ENCODE data around the gene TRAPPC11. TPM values are rescaled to one million over a fixed set of nuclear protein-coding genes. Genes with fewer than 3 reads are reported as not detected.

TRAPPC11 gene
- total RNA-seq, 1 experiment from 2014 or later: 15.6 TPM

DNA sequence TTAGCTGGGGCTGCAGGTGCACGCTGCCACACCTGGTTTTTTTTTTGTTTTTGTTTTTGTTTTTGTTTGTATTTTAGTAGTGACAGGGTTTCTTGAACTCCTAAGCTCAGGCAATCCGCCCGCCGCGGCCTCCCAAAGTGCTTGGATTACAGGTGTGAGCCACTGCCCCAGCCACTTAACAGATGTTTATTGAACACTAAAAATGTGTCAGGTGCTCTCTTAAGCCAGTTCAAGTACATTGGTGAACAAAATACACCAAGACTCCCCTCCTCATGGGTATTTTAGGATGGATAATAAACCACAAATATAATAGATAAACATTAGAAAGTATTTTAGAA lies 69.9 kb downstream of the TRAPPC11 start:
- no TSS peak for BruUV-seq (replicated peaks)
- Histone ChIP-seq H2AFZ (ENCODE audit: low read depth, low read length, poor library complexity, severe bottlenecking) (no peak overlapping the region), H3K9me2 (ENCODE audit: insufficient read depth) (no peaks in the 10 kb centered on the region), H4K20me1 (ENCODE audit: insufficient read depth) (no peaks in the 10 kb centered on the region), H3K9ac (ENCODE audit: low read length) (no peak overlapping the region), H3K4me1 (ENCODE audit: control insufficient read depth in 1 of 2, insufficient read depth in 2 of 2, low read length in 2 of 2) (no peaks in the 10 kb centered on the region), H3K4me2 (ENCODE audit: low read length) (no peak overlapping the region), H3K79me2 (ENCODE audit: insufficient read depth, low read length) (no peaks in the 10 kb centered on the region), H3K27me3 (ENCODE audit: insufficient read depth, low read length) (no peaks in the 10 kb centered on the region), H3K27ac (ENCODE audit: low read depth, low read length) (no peak overlapping the region), H3K36me3 (ENCODE audit: control insufficient read depth in 1 of 2, insufficient read depth in 2 of 2, low read length in 2 of 2) (no peaks in the 10 kb centered on the region), H3K4me3 (replicated peaks in 1 of 2; ENCODE audit: low read depth in 1 of 2, low read length in 2 of 2) (no peak overlapping the region), H3K9me3 (ENCODE audit: control insufficient read depth in 1 of 2, insufficient read depth in 1 of 2, low read depth in 1 of 2, low read length in 2 of 2) (no peaks in the 10 kb centered on the region)
- TF ChIP-seq, protein P1, sequence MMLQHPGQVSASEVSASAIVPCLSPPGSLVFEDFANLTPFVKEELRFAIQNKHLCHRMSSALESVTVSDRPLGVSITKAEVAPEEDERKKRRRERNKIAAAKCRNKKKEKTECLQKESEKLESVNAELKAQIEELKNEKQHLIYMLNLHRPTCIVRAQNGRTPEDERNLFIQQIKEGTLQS (IDR thresholded peaks at IDR 0.05): no peak
- TF ChIP-seq POLR2AphosphoS5 (IDR thresholded peaks at IDR 0.05; ENCODE audit: low read depth, low read length) (no peak), SRF (IDR thresholded peaks at IDR 0.05; ENCODE audit: low read depth) (no peak), SIN3A (IDR thresholded peaks at IDR 0.05; ENCODE audit: low read depth) (no peak), ELF1 (IDR thresholded peaks at IDR 0.05; ENCODE audit: borderline replicate concordance, low read depth) (no peak), RAD21 (IDR thresholded peaks at IDR 0.05; ENCODE audit: low read depth) (no peak), JUND (IDR thresholded peaks at IDR 0.05) (no peak), CEBPB (IDR thresholded peaks at IDR 0.05; ENCODE audit: low read depth) (no peak), TCF7L2 (IDR thresholded peaks at IDR 0.05; ENCODE audit: borderline replicate concordance, extremely low read depth, insufficient read depth, insufficient read length) (no peak), POLR2A (IDR thresholded peaks at IDR 0.05; ENCODE audit: borderline replicate concordance, extremely low read depth, insufficient read depth, insufficient read length) (no peak), SP1 (IDR thresholded peaks at IDR 0.05; ENCODE audit: low read depth) (no peak), CBX3 (IDR thresholded peaks at IDR 0.05; ENCODE audit: low read depth) (no peak), EZH2phosphoT487 (IDR thresholded peaks at IDR 0.05; ENCODE audit: borderline replicate concordance) (no peak), EGR1 (IDR thresholded peaks at IDR 0.05; ENCODE audit: low read depth) (no peak), YY1 (IDR thresholded peaks at IDR 0.05; ENCODE audit: extremely low read depth, insufficient replicate concordance, low read depth, low read length) (no peak), FOSL1 (IDR thresholded peaks at IDR 0.05; ENCODE audit: low read depth) (no peak)
- TF ChIP-seq, protein P2, sequence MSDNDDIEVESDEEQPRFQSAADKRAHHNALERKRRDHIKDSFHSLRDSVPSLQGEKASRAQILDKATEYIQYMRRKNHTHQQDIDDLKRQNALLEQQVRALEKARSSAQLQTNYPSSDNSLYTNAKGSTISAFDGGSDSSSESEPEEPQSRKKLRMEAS (IDR thresholded peaks at IDR 0.05): no peak
- TF ChIP-seq, protein P3, sequence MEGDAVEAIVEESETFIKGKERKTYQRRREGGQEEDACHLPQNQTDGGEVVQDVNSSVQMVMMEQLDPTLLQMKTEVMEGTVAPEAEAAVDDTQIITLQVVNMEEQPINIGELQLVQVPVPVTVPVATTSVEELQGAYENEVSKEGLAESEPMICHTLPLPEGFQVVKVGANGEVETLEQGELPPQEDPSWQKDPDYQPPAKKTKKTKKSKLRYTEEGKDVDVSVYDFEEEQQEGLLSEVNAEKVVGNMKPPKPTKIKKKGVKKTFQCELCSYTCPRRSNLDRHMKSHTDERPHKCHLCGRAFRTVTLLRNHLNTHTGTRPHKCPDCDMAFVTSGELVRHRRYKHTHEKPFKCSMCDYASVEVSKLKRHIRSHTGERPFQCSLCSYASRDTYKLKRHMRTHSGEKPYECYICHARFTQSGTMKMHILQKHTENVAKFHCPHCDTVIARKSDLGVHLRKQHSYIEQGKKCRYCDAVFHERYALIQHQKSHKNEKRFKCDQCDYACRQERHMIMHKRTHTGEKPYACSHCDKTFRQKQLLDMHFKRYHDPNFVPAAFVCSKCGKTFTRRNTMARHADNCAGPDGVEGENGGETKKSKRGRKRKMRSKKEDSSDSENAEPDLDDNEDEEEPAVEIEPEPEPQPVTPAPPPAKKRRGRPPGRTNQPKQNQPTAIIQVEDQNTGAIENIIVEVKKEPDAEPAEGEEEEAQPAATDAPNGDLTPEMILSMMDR (IDR thresholded peaks at IDR 0.05 in 2 of 3, conservative IDR thresholded peaks at IDR 0.05 in 1 of 3; ENCODE audit: borderline replicate concordance in 1 of 3, insufficient read depth in 1 of 3, low read depth in 2 of 3, low read length in 2 of 3): no peak
- TF ChIP-seq, protein P4, sequence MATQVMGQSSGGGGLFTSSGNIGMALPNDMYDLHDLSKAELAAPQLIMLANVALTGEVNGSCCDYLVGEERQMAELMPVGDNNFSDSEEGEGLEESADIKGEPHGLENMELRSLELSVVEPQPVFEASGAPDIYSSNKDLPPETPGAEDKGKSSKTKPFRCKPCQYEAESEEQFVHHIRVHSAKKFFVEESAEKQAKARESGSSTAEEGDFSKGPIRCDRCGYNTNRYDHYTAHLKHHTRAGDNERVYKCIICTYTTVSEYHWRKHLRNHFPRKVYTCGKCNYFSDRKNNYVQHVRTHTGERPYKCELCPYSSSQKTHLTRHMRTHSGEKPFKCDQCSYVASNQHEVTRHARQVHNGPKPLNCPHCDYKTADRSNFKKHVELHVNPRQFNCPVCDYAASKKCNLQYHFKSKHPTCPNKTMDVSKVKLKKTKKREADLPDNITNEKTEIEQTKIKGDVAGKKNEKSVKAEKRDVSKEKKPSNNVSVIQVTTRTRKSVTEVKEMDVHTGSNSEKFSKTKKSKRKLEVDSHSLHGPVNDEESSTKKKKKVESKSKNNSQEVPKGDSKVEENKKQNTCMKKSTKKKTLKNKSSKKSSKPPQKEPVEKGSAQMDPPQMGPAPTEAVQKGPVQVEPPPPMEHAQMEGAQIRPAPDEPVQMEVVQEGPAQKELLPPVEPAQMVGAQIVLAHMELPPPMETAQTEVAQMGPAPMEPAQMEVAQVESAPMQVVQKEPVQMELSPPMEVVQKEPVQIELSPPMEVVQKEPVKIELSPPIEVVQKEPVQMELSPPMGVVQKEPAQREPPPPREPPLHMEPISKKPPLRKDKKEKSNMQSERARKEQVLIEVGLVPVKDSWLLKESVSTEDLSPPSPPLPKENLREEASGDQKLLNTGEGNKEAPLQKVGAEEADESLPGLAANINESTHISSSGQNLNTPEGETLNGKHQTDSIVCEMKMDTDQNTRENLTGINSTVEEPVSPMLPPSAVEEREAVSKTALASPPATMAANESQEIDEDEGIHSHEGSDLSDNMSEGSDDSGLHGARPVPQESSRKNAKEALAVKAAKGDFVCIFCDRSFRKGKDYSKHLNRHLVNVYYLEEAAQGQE (IDR thresholded peaks at IDR 0.05; ENCODE audit: low read depth): no peak
- TF ChIP-seq, protein P5, sequence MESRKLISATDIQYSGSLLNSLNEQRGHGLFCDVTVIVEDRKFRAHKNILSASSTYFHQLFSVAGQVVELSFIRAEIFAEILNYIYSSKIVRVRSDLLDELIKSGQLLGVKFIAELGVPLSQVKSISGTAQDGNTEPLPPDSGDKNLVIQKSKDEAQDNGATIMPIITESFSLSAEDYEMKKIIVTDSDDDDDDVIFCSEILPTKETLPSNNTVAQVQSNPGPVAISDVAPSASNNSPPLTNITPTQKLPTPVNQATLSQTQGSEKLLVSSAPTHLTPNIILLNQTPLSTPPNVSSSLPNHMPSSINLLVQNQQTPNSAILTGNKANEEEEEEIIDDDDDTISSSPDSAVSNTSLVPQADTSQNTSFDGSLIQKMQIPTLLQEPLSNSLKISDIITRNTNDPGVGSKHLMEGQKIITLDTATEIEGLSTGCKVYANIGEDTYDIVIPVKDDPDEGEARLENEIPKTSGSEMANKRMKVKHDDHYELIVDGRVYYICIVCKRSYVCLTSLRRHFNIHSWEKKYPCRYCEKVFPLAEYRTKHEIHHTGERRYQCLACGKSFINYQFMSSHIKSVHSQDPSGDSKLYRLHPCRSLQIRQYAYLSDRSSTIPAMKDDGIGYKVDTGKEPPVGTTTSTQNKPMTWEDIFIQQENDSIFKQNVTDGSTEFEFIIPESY (IDR thresholded peaks at IDR 0.05; ENCODE audit: extremely low read depth, insufficient replicate concordance, low read length): no peak
- no peak for ATAC-seq
- ChIA-PET CTCF (no interaction called here), RAD21 (ENCODE audit: low non-redundant PET in 1 of 2, low total read pairs in 2 of 2, uncharacterized antibody in 2 of 2, unreplicated experiment in 2 of 2) (no interaction called here), POLR2A (no interaction called here)
- DNase-seq (ENCODE audit: low read depth, low spot score): no peak
- intact Hi-C loops (cut with micrococcal nuclease): no loop called here
